Panc1 (cell line): ENCODE data around the gene CYS1. TPM values are rescaled to one million over a fixed set of nuclear protein-coding genes. Genes with fewer than 3 reads are reported as not detected.

Experiments used
- ATAC-seq: fragments of 200-7000 bp; cut with Tn5 transposase; 2 replicates; pipeline ENCODE4 v1.9.1; 2020; ENCODE audit warnings: mild to moderate bottlenecking, moderate library complexity
- BruUV-seq: library from RNA; stranded (reverse); fragments of 400-500 nt; replicated peaks from 2 replicates; lab custom pipeline; 2021; lab: Mats Ljungman, UMichigan
- CTCF ChIA-PET: fragments of 300-600 bp; sonication (Branson Sonifier 250); formaldehyde crosslinking; loops from one replicate; lab custom pipeline; 2022; ENCODE audit warnings: antibody characterized with exemption; lab: Charles Lee
- POLR2A ChIA-PET: fragments of 300-600 bp; sonication (Branson Sonifier 250); formaldehyde crosslinking; loops from one replicate; lab custom pipeline; 2022; ENCODE audit warnings: antibody characterized with exemption; lab: Charles Lee
- DNase-seq: peaks from one replicate; pipeline ENCODE4 v3.0.0-alpha.2; 2010; ENCODE audit warnings: low read depth, low spot score
- H3K27ac ChIP-seq: 2 replicates; pipeline ENCODE4 v1.5.1; 2011; ENCODE audit warnings: mild to moderate bottlenecking, low read length, inconsistent platforms
- H3K27me3 ChIP-seq: fragments of 200-500 bp; sonication (Bioruptor generic); 2 replicates; pipeline ENCODE4 v1.6.0; 2014; ENCODE audit warnings: low read length, inconsistent platforms; ENCODE audit not compliant: control insufficient read depth, insufficient read depth
- H3K36me3 ChIP-seq: fragments of 200-500 bp; sonication (Bioruptor generic); 2 replicates; pipeline ENCODE4 v1.5.1; 2014; ENCODE audit warnings: inconsistent platforms, mild to moderate bottlenecking, low read length, moderate library complexity; ENCODE audit not compliant: control insufficient read depth, insufficient read depth
- H3K4me1 ChIP-seq: 2 replicates; pipeline ENCODE4 v1.5.1; 2011; ENCODE audit warnings: inconsistent platforms, mild to moderate bottlenecking, low read length, moderate library complexity; ENCODE audit not compliant: control insufficient read depth, insufficient read depth
- H3K4me3 ChIP-seq, 2 experiments: 2 replicates each; pipeline ENCODE4 v1.5.1; 2011 to 2012; ENCODE audit warnings: low read depth in 2 of 2, low read length in 2 of 2, mild to moderate bottlenecking in 2 of 2, inconsistent platforms in 1 of 2, moderate library complexity in 1 of 2
- H3K9me3 ChIP-seq: fragments of 200-500 bp; sonication (Bioruptor generic); 2 replicates; pipeline ENCODE4 v1.5.1; 2014; ENCODE audit warnings: low read depth, mild to moderate bottlenecking, inconsistent platforms, low read length, moderate library complexity; ENCODE audit not compliant: control insufficient read depth, insufficient read depth
- CTCF ChIP-seq: fragments of 450-650 bp; IDR thresholded peaks from 2 replicates; pipeline ENCODE4 v1.5.1; 2017; ENCODE audit warnings: mild to moderate bottlenecking
- POLR2AphosphoS5 ChIP-seq: IDR thresholded peaks from 2 replicates; pipeline ENCODE4 v1.6.1; 2012; ENCODE audit warnings: mild to moderate bottlenecking, low read depth, low read length, moderate library complexity
- REST ChIP-seq, 2 experiments: IDR thresholded peaks; 2 replicates each; pipeline ENCODE4 v1.6.1; 2011 to 2012; ENCODE audit warnings: low read depth in 2 of 2, control low read depth in 1 of 2, low read length in 1 of 2, mild to moderate bottlenecking in 1 of 2, moderate library complexity in 1 of 2; ENCODE audit not compliant: insufficient read depth in 1 of 2
- SIN3A ChIP-seq: IDR thresholded peaks from 2 replicates; pipeline ENCODE4 v1.6.1; 2012; ENCODE audit warnings: low read depth, mild to moderate bottlenecking, low read length, moderate library complexity, borderline replicate concordance; ENCODE audit not compliant: insufficient read depth
- TCF7L2 ChIP-seq: IDR thresholded peaks from 2 replicates; pipeline ENCODE4 v1.6.1; 2011; ENCODE audit warnings: mild to moderate bottlenecking, low read depth, low read length, inconsistent platforms
- in situ Hi-C: cut with HindIII; loops from 2 replicates; pipeline ENCODE4 v1.10.0; 2016; ENCODE audit warnings: low sequenced_read_pairs, low pct_unique_long_range_greater_than_20kb
- intact Hi-C: fragments of 100-400 bp; cut with micrococcal nuclease; formaldehyde crosslinking; loops from one replicate; pipeline ENCODE4 v1.10.0; 2022; ENCODE audit not compliant: unreplicated experiment
- total RNA-seq: library from RNA; stranded (reverse); gene quantifications from one replicate; pipeline ENCODE4 v1.2.1, GENCODE V29; 2021; ENCODE audit not compliant: unreplicated experiment

CYS1 gene
- total RNA-seq, 1 experiment from 2014 or later = 20.4 TPM

DNA sequence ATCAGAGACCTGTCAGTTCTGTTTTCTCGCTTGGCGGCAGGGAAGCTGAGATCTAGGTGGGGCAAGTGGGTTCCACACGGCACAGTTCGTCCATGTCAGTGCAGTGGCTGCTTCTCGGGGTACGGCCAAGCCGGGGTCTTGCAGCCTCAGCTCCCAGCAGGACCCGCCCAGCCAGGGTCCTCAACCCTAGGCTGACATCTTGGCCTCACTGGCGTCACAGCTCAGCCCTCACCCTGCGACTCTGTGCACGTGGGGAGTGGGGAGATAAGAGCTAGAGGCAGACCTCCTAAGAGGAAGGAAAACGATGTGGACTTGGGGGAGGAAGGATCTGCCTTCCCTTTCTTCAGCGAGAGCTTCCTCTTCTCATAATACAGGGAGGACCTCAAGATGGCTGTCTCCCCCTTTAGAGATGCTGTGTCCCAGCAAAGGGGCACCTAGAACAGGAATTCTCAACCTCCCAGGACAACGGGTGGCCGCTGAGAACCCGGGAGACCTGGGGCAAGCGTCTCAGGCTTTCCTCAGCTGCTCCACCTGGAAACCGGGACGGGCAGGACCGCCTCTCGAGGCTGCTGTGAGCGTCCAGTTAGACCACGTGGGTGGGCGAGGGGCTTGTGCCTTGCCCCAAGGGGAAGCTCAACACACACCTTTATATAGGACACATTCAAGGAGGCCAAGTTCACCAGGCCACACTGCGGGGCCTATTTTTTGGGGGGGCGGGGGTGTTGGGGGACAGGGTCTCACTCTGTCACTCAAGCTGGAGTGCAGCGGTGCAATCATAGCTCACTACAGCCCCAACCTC, 60.4 kb downstream of the CYS1 start:
- no peaks in the 10 kb centered on the region for H3K9me3 ChIP-seq
- ChIA-PET POLR2A (no interaction called here), CTCF (interaction anchor here (0.6 to 1.1 kb wide), 2 partner anchors 36 to 52 kb away, joined by 3 to 8 read pairs; no protein-coding TSS in a partner anchor)
- ATAC-seq = no peak
- H3K4me1 ChIP-seq = no peaks in the 10 kb centered on the region
- no peak overlapping the region for H3K27ac ChIP-seq
- no peaks in the 10 kb centered on the region for H3K36me3 ChIP-seq
- in situ Hi-C loops = no loop called here
- no peaks in the 10 kb centered on the region for H3K27me3 ChIP-seq
- BruUV-seq = no TSS peak
- intact Hi-C loops = no loop called here
- H3K4me3 ChIP-seq = no peak overlapping the region
- no peak for DNase-seq
- TF ChIP-seq POLR2AphosphoS5 = no peak
- TF ChIP-seq REST (IDR thresholded peaks at IDR 0.05; ENCODE audit: insufficient read depth in 1 of 2, low read depth in 2 of 2, low read length in 1 of 2) = no peak
- TF ChIP-seq CTCF = no peak
- TF ChIP-seq SIN3A = no peak
- TF ChIP-seq TCF7L2 = no peak

DNA sequence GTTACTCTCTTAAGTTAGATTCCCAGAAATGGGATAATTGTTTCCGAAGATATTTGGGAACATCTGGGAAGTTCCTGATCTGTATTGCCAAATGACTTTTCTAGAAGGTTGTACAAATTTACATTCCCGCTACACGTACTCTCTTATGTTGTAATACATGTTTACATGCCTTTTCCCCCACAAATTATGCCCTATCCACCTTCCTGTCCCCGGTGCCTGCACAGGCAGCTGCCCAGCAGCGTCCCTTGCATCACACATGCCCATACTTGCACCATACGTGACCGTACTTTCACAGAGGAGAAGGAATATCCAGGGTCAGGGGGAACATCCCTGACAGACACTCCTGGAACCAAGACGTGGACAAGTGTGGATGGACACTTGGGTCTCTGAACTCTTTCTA, 61.0 kb downstream of the CYS1 start:
- CTCF ChIA-PET = no interaction called here
- TF ChIP-seq REST (IDR thresholded peaks at IDR 0.05; ENCODE audit: insufficient read depth in 1 of 2, low read depth in 2 of 2, low read length in 1 of 2) (no peak), CTCF (no peak), SIN3A (no peak), POLR2AphosphoS5 (no peak), TCF7L2 (no peak)
- H3K4me3 ChIP-seq = no peak overlapping the region
- POLR2A ChIA-PET = no interaction called here
- H3K36me3 ChIP-seq = no peaks in the 10 kb centered on the region
- intact Hi-C loops (no loop called here), in situ Hi-C loops (no loop called here)
- ATAC-seq (no peak), DNase-seq (no peak)
- no peaks in the 10 kb centered on the region for H3K9me3 ChIP-seq
- H3K4me1 ChIP-seq = no peaks in the 10 kb centered on the region
- no peaks in the 10 kb centered on the region for H3K27me3 ChIP-seq
- BruUV-seq = no TSS peak
- no peak overlapping the region for H3K27ac ChIP-seq
